H1 (cell line): ENCODE data around the gene ABHD17B. TPM values are rescaled to one million over a fixed set of nuclear protein-coding genes. Genes with fewer than 3 reads are reported as not detected.

Experiments used
- CTCF ChIA-PET: fragments of 300-600 bp; sonication (Branson Sonifier 250); formaldehyde crosslinking; loops from one replicate; lab custom pipeline; 2021; ENCODE audit not compliant: partially characterized antibody; lab: Charles Lee
- POLR2A ChIA-PET: fragments of 300-600 bp; sonication (Branson Sonifier 250); formaldehyde crosslinking; loops from one replicate; lab custom pipeline; 2021; ENCODE audit warnings: inconsistent platforms; ENCODE audit not compliant: partially characterized antibody; lab: Charles Lee
- DNase-seq, 2 experiments: peaks; one replicate each; pipeline versions ENCODE4 v3.0.0 to v3.0.0-alpha.2; 2010 to 2022; ENCODE audit warnings: low spot score in 2 of 2, low read depth in 1 of 2, mixed read lengths in 1 of 2
- FAIRE-seq: peaks from 2 replicates; lab custom pipeline; 2011; peaks lifted over from hg19 to GRCh38; lab: Jason Lieb, UNC
- H2AFZ ChIP-seq: 2 replicates; pipeline ENCODE4 v1.8.1; 2012; ENCODE audit warnings: low read length, inconsistent platforms
- H2AK5ac ChIP-seq: 2 replicates; pipeline ENCODE4 v1.6.1; 2013; ENCODE audit warnings: low read depth, low read length
- H2BK120ac ChIP-seq: replicated peaks from 2 replicates; pipeline ENCODE3; 2013; ENCODE audit warnings: low read depth, low read length, inconsistent platforms
- H2BK12ac ChIP-seq: 2 replicates; pipeline ENCODE4 v1.6.1; 2013; ENCODE audit warnings: low read depth, low read length
- H2BK15ac ChIP-seq: 2 replicates; pipeline ENCODE4 v1.6.1; 2013; ENCODE audit warnings: low read length
- H2BK20ac ChIP-seq: 2 replicates; pipeline ENCODE4 v1.6.1; 2013; ENCODE audit warnings: low read length
- H2BK5ac ChIP-seq: 2 replicates; pipeline ENCODE4 v1.6.1; 2013; ENCODE audit warnings: low read depth, low read length
- H3K14ac ChIP-seq: 2 replicates; pipeline ENCODE4 v1.6.1; 2013; ENCODE audit warnings: inconsistent platforms; ENCODE audit not compliant: insufficient read length
- H3K18ac ChIP-seq: 2 replicates; pipeline ENCODE4 v1.6.1; 2013; ENCODE audit warnings: low read length; ENCODE audit errors: extremely low read depth
- H3K23ac ChIP-seq: 2 replicates; pipeline ENCODE4 v1.6.1; 2013; ENCODE audit warnings: inconsistent platforms; ENCODE audit not compliant: insufficient read length
- H3K23me2 ChIP-seq: 2 replicates; pipeline ENCODE4 v1.6.1; 2013; ENCODE audit warnings: low read depth, low read length
- H3K27ac ChIP-seq: 2 replicates; pipeline ENCODE4 v1.6.1; 2011; ENCODE audit warnings: low read depth, low read length, inconsistent platforms
- H3K27me3 ChIP-seq, 4 experiments: replicated peaks in 1 of 4; 1 replicate in 1 of 4; 2 replicates in 3 of 4; pipeline versions ENCODE4 v1.6.1 to v1.8.1; 2011 to 2013; ENCODE audit warnings: low read length in 3 of 4, mild to moderate bottlenecking in 3 of 4, inconsistent platforms in 2 of 4, mixed read lengths in 2 of 4, moderate library complexity in 1 of 4; ENCODE audit not compliant: control insufficient read depth in 3 of 4, insufficient read depth in 3 of 4; ENCODE audit errors: extremely low read depth in 1 of 4
- H3K36me3 ChIP-seq, 4 experiments: 2 replicates each; pipeline versions ENCODE4 v1.6.1 to v1.8.1; 2011 to 2013; ENCODE audit warnings: mild to moderate bottlenecking in 4 of 4, low read length in 3 of 4, moderate library complexity in 2 of 4, control low read depth in 1 of 4, inconsistent platforms in 1 of 4; ENCODE audit not compliant: insufficient read depth in 4 of 4, control insufficient read depth in 2 of 4
- H3K4ac ChIP-seq: replicated peaks from 2 replicates; pipeline ENCODE3; 2013; ENCODE audit warnings: low read length, low read depth, mixed read lengths, inconsistent platforms; ENCODE audit not compliant: insufficient read length
- H3K4me1 ChIP-seq, 4 experiments: replicated peaks in 1 of 4; 1 replicate in 1 of 4; 2 replicates in 3 of 4; pipeline versions ENCODE4 v1.6.1 to v1.8.1; 2011 to 2013; ENCODE audit warnings: low read length in 3 of 4, inconsistent platforms in 2 of 4, mixed read lengths in 1 of 4; ENCODE audit not compliant: insufficient read depth in 4 of 4, control insufficient read depth in 3 of 4
- H3K4me2 ChIP-seq, 2 experiments: 2 replicates each; pipeline versions ENCODE4 v1.6.1 to v1.8.1; 2011 to 2013; ENCODE audit warnings: low read depth in 2 of 2, low read length in 2 of 2, control low read depth in 1 of 2, inconsistent platforms in 1 of 2, mild to moderate bottlenecking in 1 of 2; ENCODE audit not compliant: insufficient read depth in 1 of 2
- H3K4me3 ChIP-seq, 4 experiments: fragments of 200-600, 300-600 bp in 1 of 4; sonication (generic), shearing (Covaris generic), sonication (Bioruptor Twin) in 1 of 4; 2 replicates each; pipeline versions ENCODE4 v1.5.1 to v1.8.1; 2011 to 2016; ENCODE audit warnings: low read length in 4 of 4, low read depth in 3 of 4, control low read depth in 2 of 4, inconsistent platforms in 2 of 4, mild to moderate bottlenecking in 2 of 4, mixed read lengths in 1 of 4, moderate library complexity in 1 of 4; ENCODE audit not compliant: insufficient read depth in 2 of 4; ENCODE audit errors: extremely low read depth in 1 of 4
- H3K56ac ChIP-seq: replicated peaks from 2 replicates; pipeline ENCODE3; 2013; ENCODE audit warnings: low read depth, mild to moderate bottlenecking, mixed read lengths, low read length, inconsistent platforms; ENCODE audit not compliant: insufficient read length
- H3K79me1 ChIP-seq: 2 replicates; pipeline ENCODE4 v1.6.1; 2013; ENCODE audit warnings: low read depth, low read length, control low read depth
- H3K79me2 ChIP-seq, 2 experiments: 2 replicates each; pipeline versions ENCODE4 v1.6.1 to v1.8.1; 2012 to 2013; ENCODE audit warnings: low read length in 2 of 2, mild to moderate bottlenecking in 2 of 2, inconsistent platforms in 1 of 2; ENCODE audit not compliant: insufficient read depth in 2 of 2, control insufficient read depth in 1 of 2
- H3K9ac ChIP-seq, 4 experiments: replicated peaks in 1 of 4; 1 replicate in 1 of 4; 2 replicates in 3 of 4; pipeline versions ENCODE4 v1.6.1 to v1.8.1; 2011 to 2013; ENCODE audit warnings: low read depth in 3 of 4, low read length in 3 of 4, control low read depth in 2 of 4, mild to moderate bottlenecking in 2 of 4, moderate library complexity in 2 of 4, inconsistent platforms in 1 of 4; ENCODE audit errors: extremely low read depth in 1 of 4
- H3K9me3 ChIP-seq, 2 experiments: 2 replicates each; pipeline versions ENCODE4 v1.6.1 to v1.8.1; 2012 to 2013; ENCODE audit warnings: mild to moderate bottlenecking in 2 of 2, moderate library complexity in 2 of 2, control low read depth in 1 of 2, inconsistent platforms in 1 of 2, low read depth in 1 of 2, low read length in 1 of 2, mixed read lengths in 1 of 2; ENCODE audit not compliant: insufficient read depth in 2 of 2
- H4K20me1 ChIP-seq, 2 experiments: replicated peaks in 1 of 2; 2 replicates each; pipeline versions ENCODE3 to v1.8.1; 2011 to 2013; ENCODE audit warnings: inconsistent platforms in 2 of 2, low read length in 2 of 2, mild to moderate bottlenecking in 1 of 2; ENCODE audit not compliant: insufficient read depth in 2 of 2, control insufficient read depth in 1 of 2
- H4K5ac ChIP-seq: 2 replicates; pipeline ENCODE4 v1.6.1; 2013; ENCODE audit warnings: low read length, low read depth, mixed read lengths, inconsistent platforms; ENCODE audit not compliant: insufficient read length
- H4K8ac ChIP-seq: 2 replicates; pipeline ENCODE4 v1.8.0; 2013; ENCODE audit warnings: mild to moderate bottlenecking, moderate library complexity, low read length, inconsistent platforms; ENCODE audit not compliant: insufficient read depth; ENCODE audit errors: extremely low read depth
- H4K91ac ChIP-seq: replicated peaks from 2 replicates; pipeline ENCODE3; 2013; ENCODE audit warnings: low read length, mixed read lengths, inconsistent platforms; ENCODE audit not compliant: insufficient read length
- EP300 ChIP-seq, 2 experiments: IDR thresholded peaks; 1 replicate in 1 of 2; 2 replicates in 1 of 2; pipeline ENCODE4 v1.6.1; 2011 to 2012; ENCODE audit warnings: low read depth in 2 of 2, low read length in 2 of 2, mild to moderate bottlenecking in 2 of 2, borderline replicate concordance in 1 of 2, inconsistent platforms in 1 of 2, moderate library complexity in 1 of 2
- RFX5 ChIP-seq: IDR thresholded peaks from 2 replicates; pipeline ENCODE4 v1.6.1; 2011; ENCODE audit warnings: low read depth, low read length, improper control_type of control experiment, borderline replicate concordance
- SIN3A ChIP-seq, 2 experiments: IDR thresholded peaks in 1 of 2; conservative IDR thresholded peaks in 1 of 2; 2 replicates each; pipeline ENCODE4 v1.6.1; 2011 to 2012; ENCODE audit warnings: low read length in 2 of 2, improper control_type of control experiment in 1 of 2, low read depth in 1 of 2, mild to moderate bottlenecking in 1 of 2
- polyA plus RNA-seq, 7 experiments: library from polyadenylated mRNA; depleted of rRNA in 3 of 7; stranded (reverse) in 5 of 7; unstranded in 2 of 7; fragments of >200 nt in 5 of 7; fragments of 200-250 nt in 2 of 7; gene quantifications; 1 replicate in 5 of 7; 2 replicates in 1 of 7; 4 replicates in 1 of 7; pipeline versions ENCODE4 v1.2.1 to v1.2.3, GENCODE V29; 2011 to 2013; ENCODE audit warnings: missing spikeins in 2 of 7, mixed read lengths in 2 of 7
- total RNA-seq: library from RNA; stranded (reverse); fragmentation: NEBNext Ultra II Directional; extraction: Animal tissue kit (Norgen Biotek cat#: 25700); gene quantifications from 2 replicates; pipeline ENCODE4 v1.2.1, GENCODE V29; 2021
- TF ChIP-seq, protein P1 (sequence below): IDR thresholded peaks from 2 replicates; pipeline ENCODE4 v1.6.1; 2012; ENCODE audit warnings: inconsistent platforms

Gene ABHD17B
- total and polyA plus RNA-seq, 2 of the 8 experiments (the other 6 are each of a cell fraction or from before 2014, with no cell fraction given): 37.2 to 60.8 TPM

DNA sequence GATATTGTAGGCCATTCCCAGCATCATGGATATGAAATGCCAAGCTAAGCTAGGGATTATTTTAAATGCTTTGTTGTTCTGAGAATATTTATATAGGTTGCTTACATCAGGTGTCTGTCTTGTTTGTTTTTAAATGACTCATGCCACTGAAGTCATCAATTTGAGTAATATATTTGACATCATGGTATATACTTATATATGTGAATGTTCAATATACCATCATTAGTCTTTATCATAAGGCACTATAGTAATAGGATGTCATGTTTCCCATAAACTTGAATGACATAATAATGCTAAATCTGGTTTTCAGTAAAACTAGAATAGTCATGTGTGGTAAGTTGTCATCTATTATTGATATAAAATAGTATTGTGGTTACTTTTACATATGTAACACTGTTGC, 13.6 kb upstream of the ABHD17B start:
- no peak overlapping the region for H3K4me2 ChIP-seq
- H3K23ac ChIP-seq: no peak overlapping the region
- H3K79me2 ChIP-seq: peaks cover 3 to 73% of the 10 kb centered on the region in 2 experiments; a peak in 3 of 4 replicates

More for the DNA sequence above, 13.6 kb upstream of the ABHD17B start:
- Histone ChIP-seq H3K18ac (no peak overlapping the region), H3K27ac (no peak overlapping the region), H3K36me3 (no peaks in the 10 kb centered on the region; a peak in 1 of 8 replicates), H4K8ac (no peak overlapping the region), H3K23me2 (no peaks in the 10 kb centered on the region), H3K56ac (no peak overlapping the region), H3K4me3 (no peak overlapping the region), H3K14ac (no peak overlapping the region), H4K5ac (no peak overlapping the region), H2BK120ac (no peak overlapping the region), H2BK12ac (no peak overlapping the region), H4K91ac (no peak overlapping the region), H2BK20ac (no peak overlapping the region), H3K9me3 (peaks cover 0 to 3% of the 10 kb centered on the region in 2 experiments; a peak in 1 of 4 replicates)
- FAIRE-seq (no peak), DNase-seq (no peak)
- TF ChIP-seq, protein P1, sequence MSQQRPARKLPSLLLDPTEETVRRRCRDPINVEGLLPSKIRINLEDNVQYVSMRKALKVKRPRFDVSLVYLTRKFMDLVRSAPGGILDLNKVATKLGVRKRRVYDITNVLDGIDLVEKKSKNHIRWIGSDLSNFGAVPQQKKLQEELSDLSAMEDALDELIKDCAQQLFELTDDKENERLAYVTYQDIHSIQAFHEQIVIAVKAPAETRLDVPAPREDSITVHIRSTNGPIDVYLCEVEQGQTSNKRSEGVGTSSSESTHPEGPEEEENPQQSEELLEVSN: no peak
- TF ChIP-seq EP300 (IDR thresholded peaks at IDR 0.05; ENCODE audit: borderline replicate concordance in 1 of 2, low read depth in 2 of 2, low read length in 2 of 2) (no peak), SIN3A (conservative IDR thresholded peaks at IDR 0.05 in 1 of 2, IDR thresholded peaks at IDR 0.05 in 1 of 2; ENCODE audit: low read depth in 1 of 2, low read length in 2 of 2) (no peak), RFX5 (no peak)
- TF ChIP-seq, all 59 proteins: peak for 0
- Histone ChIP-seq H2AK5ac (no peak overlapping the region), H3K4me1 (peaks cover 4 to 19% (median 13%) of the 10 kb centered on the region in 4 experiments; a peak in 6 of 7 replicates), H3K9ac (no peak overlapping the region), H4K20me1 (no peaks in the 10 kb centered on the region), H2BK5ac (no peak overlapping the region), H3K27me3 (no peaks in the 10 kb centered on the region), H3K4ac (no peak overlapping the region), H3K79me1 (no peaks in the 10 kb centered on the region; the same call in 1 of the 2 replicates), H2AFZ (no peak overlapping the region), H2BK15ac (no peak overlapping the region)
- POLR2A ChIA-PET: interaction anchor here (0.6 to 5.5 kb wide), 5 partner anchors 10 to 33 kb away, joined by 3 to 73 read pairs (median 4); partner anchors contain the start of genes ABHD17B and C9orf85
- CTCF ChIA-PET: interaction anchor here (1.4 kb wide), 1 partner anchor 10 kb away, joined by 3 read pairs; no protein-coding TSS in a partner anchor
